K562 (cell line): Measurements from ENCODE around the gene FAM53B. TPM values are rescaled to one million over a fixed set of nuclear protein-coding genes. Genes with fewer than 3 reads are reported as not detected.

ENCODE experiments used
- ATAC-seq: fragments of 200-7000 bp; cut with Tn5 transposase; 3 replicates; pipeline ENCODE4 v1.9.1; 2020; ENCODE audit warnings: moderate library complexity
- BruUV-seq: library from RNA; stranded (reverse); fragments of 400-500 nt; replicated peaks from 2 replicates; lab custom pipeline; 2021; lab: Mats Ljungman, UMichigan
- CTCF ChIA-PET: fragments of 300-600 bp; formaldehyde crosslinking; extraction: SDS; loops from one replicate; lab custom pipeline; 2021; ENCODE audit warnings: low intra/inter-chr PET ratio; lab: Yijun Ruan, JAX
- POLR2A ChIA-PET: fragments of 300-600, 350-650 bp; sonication (Branson Sonifier 250); formaldehyde crosslinking; extraction: SDS; loops from one replicate; lab custom pipeline; 2021; ENCODE audit warnings: antibody characterized with exemption, inconsistent platforms; lab: Yijun Ruan, JAX
- DNase-seq, 4 experiments: peaks; one replicate each; pipeline versions ENCODE4 v3.0.0 to v3.0.0-alpha.2; 2011 to 2018; ENCODE audit warnings: low spot score in 3 of 4, mixed read lengths in 3 of 4; ENCODE audit errors: extremely low read depth in 1 of 4
- FAIRE-seq: peaks from 2 replicates; lab custom pipeline; 2011; peaks lifted over from hg19 to GRCh38; lab: Jason Lieb, UNC
- H2AFZ ChIP-seq: 2 replicates; pipeline ENCODE4 v1.6.0; 2011; ENCODE audit warnings: low read depth, low read length, control low read depth, inconsistent platforms
- H3K27ac ChIP-seq: fragments of 200-600 bp; 3 replicates; pipeline ENCODE4 v1.8.0; 2011; ENCODE audit warnings: low read depth, mild to moderate bottlenecking, control low read depth, inconsistent platforms, low read length, moderate library complexity, mixed read lengths; ENCODE audit errors: extremely low read depth
- H3K27me3 ChIP-seq, 2 experiments: fragments of 300-600 bp in 1 of 2; 2 replicates in 1 of 2; 3 replicates in 1 of 2; pipeline versions ENCODE4 v1.6.0 to v1.8.0; 2011; ENCODE audit warnings: inconsistent platforms in 2 of 2, low read length in 2 of 2, mild to moderate bottlenecking in 1 of 2, mixed read lengths in 1 of 2, moderate library complexity in 1 of 2; ENCODE audit not compliant: control insufficient read depth in 2 of 2, insufficient read depth in 2 of 2
- H3K36me3 ChIP-seq: fragments of 300-600 bp; 3 replicates; pipeline ENCODE4 v1.8.0; 2011; ENCODE audit warnings: mild to moderate bottlenecking, low read length, inconsistent platforms; ENCODE audit not compliant: control insufficient read depth, insufficient read depth
- H3K4me1 ChIP-seq, 2 experiments: fragments of 200-600 bp in 1 of 2; replicated peaks in 1 of 2; 2 replicates in 1 of 2; 3 replicates in 1 of 2; pipeline versions ENCODE4 v1.5.1 to v1.8.0; 2011; ENCODE audit warnings: inconsistent platforms in 2 of 2, low read length in 2 of 2, mild to moderate bottlenecking in 1 of 2, mixed read lengths in 1 of 2, moderate library complexity in 1 of 2; ENCODE audit not compliant: control insufficient read depth in 2 of 2, insufficient read depth in 2 of 2
- H3K4me2 ChIP-seq: 2 replicates; pipeline ENCODE4 v1.6.1; 2011; ENCODE audit warnings: low read length, control low read depth, inconsistent platforms, mixed read lengths; ENCODE audit not compliant: insufficient read depth
- H3K4me3 ChIP-seq: fragments of 200-600 bp; sonication (generic), shearing (Covaris generic); 2 replicates; pipeline ENCODE4 v1.5.1; 2016; ENCODE audit warnings: control low read depth, inconsistent platforms
- H3K79me2 ChIP-seq: fragments of 200-600 bp; 3 replicates; pipeline ENCODE4 v1.8.0; 2011; ENCODE audit warnings: low read length, inconsistent platforms; ENCODE audit not compliant: control insufficient read depth, insufficient read depth
- H3K9ac ChIP-seq, 2 experiments: 2 replicates each; pipeline versions ENCODE4 v1.6.0 to v1.6.1; 2011; ENCODE audit warnings: low read depth in 2 of 2, low read length in 2 of 2, control low read depth in 1 of 2, inconsistent platforms in 1 of 2, mild to moderate bottlenecking in 1 of 2, mixed read lengths in 1 of 2; ENCODE audit not compliant: insufficient read depth in 1 of 2
- H3K9me1 ChIP-seq: one replicate; pipeline ENCODE4 v1.6.0; 2011; ENCODE audit warnings: inconsistent platforms, mild to moderate bottlenecking, low read length, moderate library complexity; ENCODE audit not compliant: control insufficient read depth, insufficient read depth
- H3K9me3 ChIP-seq: replicated peaks from 2 replicates; pipeline ENCODE4 v1.5.1; 2011; ENCODE audit warnings: low read depth, low read length, inconsistent platforms; ENCODE audit not compliant: control insufficient read depth, insufficient read depth
- H4K20me1 ChIP-seq: replicated peaks from 2 replicates; pipeline ENCODE4 v1.6.1; 2011; ENCODE audit warnings: low read length, inconsistent platforms, mixed read lengths; ENCODE audit not compliant: control insufficient read depth, insufficient read depth
- HEY1 ChIP-seq: fragments of 250-450 bp; sonication (Bioruptor Pico); IDR thresholded peaks from 2 replicates; pipeline ENCODE4 v1.5.0; 2020; ENCODE audit warnings: mild to moderate bottlenecking, moderate library complexity, borderline replicate concordance
- L3MBTL2 ChIP-seq: fragments of 450-650 bp; IDR thresholded peaks from 2 replicates; pipeline ENCODE4 v1.6.1; 2016; ENCODE audit warnings: mild to moderate bottlenecking, moderate library complexity
- NFRKB ChIP-seq: fragments of 450-650 bp; IDR thresholded peaks from 2 replicates; pipeline ENCODE4 v1.6.1; 2016; ENCODE audit warnings: low read depth
- TCF3 ChIP-seq: sonication (generic); formaldehyde crosslinking; IDR thresholded peaks from 2 replicates; pipeline ENCODE4 v1.4.0; 2020; ENCODE audit warnings: mild to moderate bottlenecking, missing genetic modification reagents
- WGBS: fragments of 100-300 bp; shearing (Covaris generic); methylation state at CpG from one replicate; pipeline ENCODE4 v1.1.6; 2016; ENCODE audit warnings: low coverage, mixed read lengths; ENCODE audit not compliant: insufficient coverage; ENCODE audit errors: missing lambda C conversion rate; 5-methylcytosine and 5-hydroxymethylcytosine counted together
- in situ Hi-C: fragments of 300-500 bp; cut with MboI; formaldehyde crosslinking; loops from 4 replicates; pipeline ENCODE4 v1.15.0; 2018; ENCODE audit warnings: inconsistent platforms, mixed read lengths
- intact Hi-C: fragments of 100-400 bp; cut with micrococcal nuclease; formaldehyde crosslinking; loops from 2 replicates; pipeline ENCODE4 v1.14.2; 2022
- polyA plus RNA-seq, 8 experiments: library from polyadenylated mRNA; depleted of rRNA in 4 of 8; stranded (reverse) in 5 of 8; unstranded in 3 of 8; fragments of >200 nt; fragmentation: Nextera tagmentation in 2 of 8; fragmentation: Illumina TruSeq in 1 of 8; extraction: Ambion mirVana in 2 of 8; extraction: Trizol in 1 of 8; gene quantifications; 2 replicates each; pipeline versions ENCODE4 v1.2.1 to v1.2.3, GENCODE V29; 2011 to 2014; ENCODE audit warnings: inconsistent platforms in 1 of 8, missing spikeins in 1 of 8
- total RNA-seq, 7 experiments: library from RNA; depleted of rRNA in 6 of 7; stranded (reverse); fragments of >200 nt in 6 of 7; fragmentation: Illumina TruSeq in 2 of 7; extraction: Trizol in 2 of 7; gene quantifications; 2 replicates each; pipeline versions ENCODE4 v1.2.1 to v1.2.3, GENCODE V29; 2011 to 2021; ENCODE audit warnings: low replicate concordance in 1 of 7
- TF ChIP-seq, protein P1 (sequence below): IDR thresholded peaks from 2 replicates; pipeline ENCODE4 v1.6.1; 2012; ENCODE audit warnings: low read depth, low read length, improper control_type of control experiment, borderline replicate concordance
- TF ChIP-seq, protein P2 (sequence below): sonication (generic); formaldehyde crosslinking; IDR thresholded peaks from 2 replicates; pipeline ENCODE4 v1.8.0; 2022; ENCODE audit warnings: missing genetic modification reagents, mild to moderate bottlenecking, moderate library complexity, borderline replicate concordance

The FAM53B gene
- total and polyA plus RNA-seq, 9 of the 15 experiments (the other 6 are each of a cell fraction or from before 2014, with no cell fraction given), result 0.03 to 16.5 (median 5.0) TPM

DNA sequence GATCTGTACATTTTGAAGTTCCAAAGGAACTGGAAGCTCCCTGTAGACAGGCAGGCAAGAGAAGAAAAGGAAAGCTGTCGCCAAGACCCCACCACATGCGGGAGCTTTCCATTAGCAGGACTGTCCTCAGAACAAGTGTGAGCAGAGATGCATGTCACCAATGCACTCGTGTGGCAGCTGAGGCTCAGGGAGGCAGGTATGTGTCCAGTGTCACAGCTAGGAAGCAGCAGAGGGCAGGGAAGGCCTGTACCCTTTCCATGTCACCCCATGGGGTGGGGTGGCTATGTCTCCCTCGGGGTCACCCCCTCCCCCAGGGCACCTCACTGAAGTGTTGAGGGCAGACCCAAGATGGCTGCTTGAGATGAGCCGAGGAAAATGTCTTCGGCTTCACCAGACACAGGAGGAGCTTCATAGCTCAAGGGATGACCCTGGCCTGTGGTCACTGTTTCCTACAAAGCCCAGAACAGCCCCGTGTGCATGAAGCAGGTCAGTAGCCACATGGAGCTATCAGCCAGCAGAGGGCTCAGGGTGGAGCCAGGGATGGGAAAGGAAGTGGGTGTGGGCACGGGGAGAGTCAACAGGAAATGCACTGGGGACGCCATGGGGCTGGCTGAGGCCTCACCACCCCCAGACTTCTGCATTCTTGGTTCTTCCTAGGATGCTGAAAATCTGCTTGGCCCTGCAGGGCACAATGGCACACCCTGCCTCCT, 96.6 kb downstream of the FAM53B start:
- Histone ChIP-seq H3K9ac (peak overlapping the region in 1 of 2 experiments; percentile 37; a peak in 2 of 4 replicates), H3K4me2 (peak overlapping the region; percentile 59), H3K9me1 (no peaks in the 10 kb centered on the region), H3K4me3 (no peak overlapping the region), H2AFZ (peak overlapping the region; percentile 42; the same call in 1 of the 2 replicates), H3K27me3 (no peaks in the 10 kb centered on the region), H3K4me1 (peaks cover 35 to 60% of the 10 kb centered on the region in 2 experiments), H3K27ac (peak overlapping the region; percentile 82), H3K79me2 (peaks cover 18% of the 10 kb centered on the region), H3K36me3 (peaks cover 9% of the 10 kb centered on the region; the same call in 1 of the 3 replicates), H3K9me3 (no peaks in the 10 kb centered on the region; the same call in 1 of the 2 replicates), H4K20me1 (no peaks in the 10 kb centered on the region)
- in situ Hi-C loops, result no loop called here
- CTCF ChIA-PET, result no interaction called here
- intact Hi-C loops, result loop anchor here (1.0 to 5.0 kb wide), 3 partner anchors 23 to 95 kb away; partner anchors contain the start of gene FAM53B
- ATAC-seq (peak; percentile 88), DNase-seq (peak; percentile 60 to 76 (median 66)), FAIRE-seq (peak; percentile 86)
- POLR2A ChIA-PET, result no interaction called here
- BruUV-seq, result no TSS peak
- WGBS, result 60% methylated on average over 3 of the region's 9 CpGs
- TF ChIP-seq TCF3 (CRISPR knock-in tag) (0 out of 2 replicates have a peak, but pooled peaks have one; percentile 16), HEY1 (no peak), L3MBTL2 (peak; percentile 42; the same call in 1 of the 2 replicates), NFRKB (no peak)
- TF ChIP-seq, protein P1, sequence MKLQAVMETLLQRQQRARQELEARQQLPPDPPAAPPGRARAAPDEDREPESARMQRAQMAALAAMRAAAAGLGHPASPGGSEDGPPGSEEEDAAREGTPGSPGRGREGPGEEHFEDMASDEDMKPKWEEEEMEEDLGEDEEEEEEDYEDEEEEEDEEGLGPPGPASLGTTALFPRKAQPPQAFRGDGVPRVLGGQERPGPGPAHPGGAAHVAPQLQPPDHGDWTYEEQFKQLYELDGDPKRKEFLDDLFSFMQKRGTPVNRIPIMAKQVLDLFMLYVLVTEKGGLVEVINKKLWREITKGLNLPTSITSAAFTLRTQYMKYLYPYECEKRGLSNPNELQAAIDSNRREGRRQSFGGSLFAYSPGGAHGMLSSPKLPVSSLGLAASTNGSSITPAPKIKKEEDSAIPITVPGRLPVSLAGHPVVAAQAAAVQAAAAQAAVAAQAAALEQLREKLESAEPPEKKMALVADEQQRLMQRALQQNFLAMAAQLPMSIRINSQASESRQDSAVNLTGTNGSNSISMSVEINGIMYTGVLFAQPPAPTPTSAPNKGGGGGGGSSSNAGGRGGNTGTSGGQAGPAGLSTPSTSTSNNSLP, result no peak
- TF ChIP-seq, protein P2, sequence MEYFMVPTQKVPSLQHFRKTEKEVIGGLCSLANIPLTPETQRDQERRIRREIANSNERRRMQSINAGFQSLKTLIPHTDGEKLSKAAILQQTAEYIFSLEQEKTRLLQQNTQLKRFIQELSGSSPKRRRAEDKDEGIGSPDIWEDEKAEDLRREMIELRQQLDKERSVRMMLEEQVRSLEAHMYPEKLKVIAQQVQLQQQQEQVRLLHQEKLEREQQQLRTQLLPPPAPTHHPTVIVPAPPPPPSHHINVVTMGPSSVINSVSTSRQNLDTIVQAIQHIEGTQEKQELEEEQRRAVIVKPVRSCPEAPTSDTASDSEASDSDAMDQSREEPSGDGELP (CRISPR knock-in tag), result 0 out of 2 replicates have a peak, but pooled peaks have one; percentile 20
